ENCODE measurements around the gene SNX20.

SNX20 gene

GRCh38 chr16:50671644-50672260 lies 9.4 kb downstream of the SNX20 start:
- no peaks in the 10 kb centered on the region for H3K27me3 ChIP-seq (ENCODE audit: low read length)
- H2AFZ ChIP-seq (ENCODE audit: low read depth, low read length, severe bottlenecking), result no peak overlapping the region
- no peak overlapping the region for H3K9ac ChIP-seq (ENCODE audit: low read length)
- H3K4me2 ChIP-seq (ENCODE audit: low read depth, low read length, poor library complexity, severe bottlenecking), result no peak overlapping the region
- H3K9me2 ChIP-seq (replicated peaks; ENCODE audit: insufficient read depth, low read length), result no peaks in the 10 kb centered on the region
- 0 out of 2 replicates have a peak, but pooled peaks cover 6% of the 10 kb centered on the region for H3K36me3 ChIP-seq (ENCODE audit: low read length)
- no peaks in the 10 kb centered on the region for H3K79me2 ChIP-seq (ENCODE audit: insufficient read depth, low read length)
- TF ChIP-seq EZH2phosphoT487 (conservative IDR thresholded peaks at IDR 0.05; ENCODE audit: low read length), result no peak
- peak; percentile 36 for TF ChIP-seq CTCF (IDR thresholded peaks at IDR 0.05; ENCODE audit: insufficient read depth, low read length, poor library complexity, severe bottlenecking)
- H3K4me3 ChIP-seq (ENCODE audit: insufficient read depth, low read length, poor library complexity, severe bottlenecking), result no peak overlapping the region
- H3F3A ChIP-seq (ENCODE audit: insufficient read depth), result no peaks in the 10 kb centered on the region
- H3K9me3 ChIP-seq (ENCODE audit: insufficient read depth, low read length), result peaks cover 20% of the 10 kb centered on the region; the same call in 1 of the 2 replicates
- H4K20me1 ChIP-seq (ENCODE audit: low read depth, low read length), result no peaks in the 10 kb centered on the region
- no peak overlapping the region for H3K27ac ChIP-seq (ENCODE audit: low read depth, low read length)

DNA sequence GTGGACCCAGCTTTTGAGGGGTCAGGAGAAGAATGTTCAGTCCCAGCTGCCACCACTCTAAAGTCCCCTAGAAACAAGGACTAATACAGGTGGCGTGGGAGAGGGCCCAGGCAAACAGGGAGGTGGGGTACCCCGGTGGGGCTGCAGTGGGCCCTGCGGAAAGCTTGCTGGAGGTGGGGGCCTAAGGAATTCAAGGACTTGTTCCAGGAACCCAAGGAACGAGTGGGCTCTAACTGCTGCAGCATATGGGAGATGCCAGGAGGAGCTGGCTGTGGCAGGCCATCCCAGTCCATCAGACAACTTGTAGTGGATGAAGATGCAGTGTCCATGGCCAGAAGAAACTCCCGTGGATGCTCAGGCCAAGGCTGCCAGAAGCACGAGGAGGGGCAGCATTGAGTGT lies 10.6 kb downstream of the SNX20 start:
- no peaks in the 10 kb centered on the region for H4K20me1 ChIP-seq (ENCODE audit: low read depth, low read length)
- TF ChIP-seq EZH2phosphoT487 (conservative IDR thresholded peaks at IDR 0.05; ENCODE audit: low read length), result no peak
- TF ChIP-seq CTCF (IDR thresholded peaks at IDR 0.05; ENCODE audit: insufficient read depth, low read length, poor library complexity, severe bottlenecking), result no peak
- H3F3A ChIP-seq (ENCODE audit: insufficient read depth), result no peaks in the 10 kb centered on the region
- H3K4me2 ChIP-seq (ENCODE audit: low read depth, low read length, poor library complexity, severe bottlenecking), result no peak overlapping the region
- H3K9ac ChIP-seq (ENCODE audit: low read length), result no peak overlapping the region
- no peak overlapping the region for H3K4me3 ChIP-seq (ENCODE audit: insufficient read depth, low read length, poor library complexity, severe bottlenecking)
- H3K27me3 ChIP-seq (ENCODE audit: low read length), result no peaks in the 10 kb centered on the region
- H3K9me2 ChIP-seq (replicated peaks; ENCODE audit: insufficient read depth, low read length), result no peaks in the 10 kb centered on the region
- peaks cover 20% of the 10 kb centered on the region; the same call in 1 of the 2 replicates for H3K9me3 ChIP-seq (ENCODE audit: insufficient read depth, low read length)
- no peaks in the 10 kb centered on the region for H3K79me2 ChIP-seq (ENCODE audit: insufficient read depth, low read length)
- 0 out of 2 replicates have a peak, but pooled peaks cover 6% of the 10 kb centered on the region for H3K36me3 ChIP-seq (ENCODE audit: low read length)
- no peak overlapping the region for H2AFZ ChIP-seq (ENCODE audit: low read depth, low read length, severe bottlenecking)
- H3K27ac ChIP-seq (ENCODE audit: low read depth, low read length), result no peak overlapping the region

- Histone ChIP-seq H3K36me3 (ENCODE audit: low read length) (0 out of 2 replicates have a peak, but pooled peaks cover 6% of the 10 kb centered on the region), H3K4me2 (ENCODE audit: low read depth, low read length, poor library complexity, severe bottlenecking) (no peak overlapping the region), H3K27me3 (ENCODE audit: low read length) (no peaks in the 10 kb centered on the region), H3F3A (ENCODE audit: insufficient read depth) (no peaks in the 10 kb centered on the region), H2AFZ (ENCODE audit: low read depth, low read length, severe bottlenecking) (no peak overlapping the region), H4K20me1 (ENCODE audit: low read depth, low read length) (no peaks in the 10 kb centered on the region), H3K9ac (ENCODE audit: low read length) (no peak overlapping the region), H3K79me2 (ENCODE audit: insufficient read depth, low read length) (no peaks in the 10 kb centered on the region), H3K9me2 (replicated peaks; ENCODE audit: insufficient read depth, low read length) (no peaks in the 10 kb centered on the region), H3K9me3 (ENCODE audit: insufficient read depth, low read length) (peaks cover 20% of the 10 kb centered on the region; the same call in 1 of the 2 replicates), H3K27ac (ENCODE audit: low read depth, low read length) (no peak overlapping the region), H3K4me3 (ENCODE audit: insufficient read depth, low read length, poor library complexity, severe bottlenecking) (no peak overlapping the region)
- TF ChIP-seq CTCF (IDR thresholded peaks at IDR 0.05; ENCODE audit: insufficient read depth, low read length, poor library complexity, severe bottlenecking) (no peak), EZH2phosphoT487 (conservative IDR thresholded peaks at IDR 0.05; ENCODE audit: low read length) (no peak)
Measured at GRCh38 chr16:50669741-50670140, 11.4 kb downstream of the SNX20 start.

Data from SU-DHL-6 (cell line).